HEK293 (cell line): Measurements from ENCODE around the gene CAPNS2.

Source experiments
- CTCF ChIA-PET: fragments of 350-600 bp; formaldehyde crosslinking; extraction: SDS; loops from one replicate; lab custom pipeline; 2021; ENCODE audit warnings: antibody characterized with exemption; lab: Yijun Ruan, JAX
- POLR2A ChIA-PET: fragments of 300-600 bp; formaldehyde crosslinking; extraction: SDS; loops from one replicate; lab custom pipeline; 2020; ENCODE audit warnings: antibody characterized with exemption, inconsistent platforms; lab: Yijun Ruan, JAX
- H3K27ac ChIP-seq: fragments of 200-500 bp; sonication (Bioruptor generic); 2 replicates; pipeline ENCODE4 v1.5.1; 2014; ENCODE audit warnings: low read depth, low read length, control low read depth, inconsistent platforms; ENCODE audit errors: extremely low read depth
- H3K36me3 ChIP-seq, 2 experiments: fragments of 200-500 bp in 1 of 2; sonication (Bioruptor generic) in 1 of 2; 1 replicate in 1 of 2; 2 replicates in 1 of 2; pipeline ENCODE4 v1.5.1; 2014 to 2017; ENCODE audit warnings: inconsistent platforms in 2 of 2, low read length in 2 of 2; ENCODE audit not compliant: control insufficient read depth in 2 of 2, insufficient read depth in 1 of 2
- H3K4me1 ChIP-seq: fragments of 200-500 bp; sonication (Bioruptor generic); 2 replicates; pipeline ENCODE4 v1.5.1; 2014; ENCODE audit warnings: mild to moderate bottlenecking, low read length, inconsistent platforms; ENCODE audit not compliant: control insufficient read depth, insufficient read depth
- H3K4me3 ChIP-seq: 2 replicates; pipeline ENCODE4 v1.5.1; 2011; ENCODE audit warnings: low read depth, mild to moderate bottlenecking, control low read depth, low read length, moderate library complexity
- H3K9me3 ChIP-seq: fragments of 200-500 bp; sonication (Bioruptor generic); 2 replicates; pipeline ENCODE4 v1.5.1; 2014; ENCODE audit warnings: low read depth, low read length, inconsistent platforms; ENCODE audit not compliant: control insufficient read depth, insufficient read depth
- SETDB1 ChIP-seq: IDR thresholded peaks from one replicate; pipeline ENCODE4 v1.6.1; 2017; ENCODE audit warnings: mild to moderate bottlenecking, low read length, moderate library complexity, mixed read lengths; ENCODE audit not compliant: insufficient read length
- YY1 ChIP-seq: fragments of 450-650 bp; formaldehyde crosslinking; IDR thresholded peaks from 2 replicates; pipeline ENCODE4 v1.5.1; 2018; ENCODE audit warnings: missing biosample characterization, missing genetic modification characterization
- ZNF132 ChIP-seq: fragments of 450-650 bp; formaldehyde crosslinking; IDR thresholded peaks from 2 replicates; pipeline ENCODE4 v1.5.1; 2017; ENCODE audit warnings: missing biosample characterization, missing genetic modification characterization, borderline replicate concordance
- ZNF140 ChIP-seq: fragments of 450-650 bp; formaldehyde crosslinking; IDR thresholded peaks from 2 replicates; pipeline ENCODE4 v1.5.1; 2016; ENCODE audit warnings: missing biosample characterization, missing genetic modification characterization
- ZNF155 ChIP-seq: fragments of 450-650 bp; formaldehyde crosslinking; IDR thresholded peaks from 2 replicates; pipeline ENCODE4 v1.5.1; 2016; ENCODE audit warnings: missing biosample characterization, missing genetic modification characterization
- ZNF248 ChIP-seq: fragments of 450-650 bp; formaldehyde crosslinking; IDR thresholded peaks from 2 replicates; pipeline ENCODE4 v1.5.1; 2017; ENCODE audit warnings: missing biosample characterization, missing genetic modification characterization
- ZNF354C ChIP-seq: fragments of 450-650 bp; formaldehyde crosslinking; IDR thresholded peaks from 2 replicates; pipeline ENCODE4 v1.5.1; 2016; ENCODE audit warnings: missing biosample characterization, missing genetic modification characterization, low read depth, borderline replicate concordance
- ZNF530 ChIP-seq: fragments of 450-650 bp; formaldehyde crosslinking; IDR thresholded peaks from 2 replicates; pipeline ENCODE4 v1.5.1; 2016; ENCODE audit warnings: low read depth, missing biosample characterization, missing genetic modification characterization
- ZNF544 ChIP-seq: fragments of 450-650 bp; formaldehyde crosslinking; IDR thresholded peaks from 2 replicates; pipeline ENCODE4 v1.5.0; 2017; ENCODE audit warnings: missing biosample characterization, missing genetic modification characterization
- ZNF555 ChIP-seq: fragments of 450-650 bp; formaldehyde crosslinking; conservative IDR thresholded peaks from 2 replicates; pipeline ENCODE4 v1.5.1; 2017; ENCODE audit warnings: missing biosample characterization, mild to moderate bottlenecking, missing genetic modification characterization, inconsistent platforms
- ZNF571 ChIP-seq: fragments of 450-650 bp; formaldehyde crosslinking; IDR thresholded peaks from 2 replicates; pipeline ENCODE4 v1.5.0; 2017; ENCODE audit warnings: missing biosample characterization, missing genetic modification characterization
- ZNF792 ChIP-seq: fragments of 450-650 bp; formaldehyde crosslinking; IDR thresholded peaks from 2 replicates; pipeline ENCODE4 v1.5.1; 2016; ENCODE audit warnings: missing biosample characterization, missing genetic modification characterization
- ZNF830 ChIP-seq: fragments of 450-650 bp; IDR thresholded peaks from 2 replicates; pipeline ENCODE4 v1.5.0; 2018; ENCODE audit warnings: missing biosample characterization, missing genetic modification characterization, low read depth, mild to moderate bottlenecking, moderate library complexity
- TF ChIP-seq, protein P1 (sequence below): fragments of 450-650 bp; formaldehyde crosslinking; IDR thresholded peaks from 2 replicates; pipeline ENCODE4 v1.5.1; 2017; ENCODE audit warnings: missing biosample characterization, missing genetic modification characterization
- TF ChIP-seq, protein P2 (sequence below): fragments of 450-650 bp; formaldehyde crosslinking; conservative IDR thresholded peaks from 2 replicates; pipeline ENCODE4 v1.5.1; 2016; ENCODE audit warnings: low read depth, missing biosample characterization, missing genetic modification characterization
- TF ChIP-seq, protein P3 (sequence below): fragments of 450-650 bp; formaldehyde crosslinking; IDR thresholded peaks from 2 replicates; pipeline ENCODE4 v1.5.1; 2016; ENCODE audit warnings: missing biosample characterization, missing genetic modification characterization
- TF ChIP-seq, protein P4 (sequence below): fragments of 450-650 bp; formaldehyde crosslinking; IDR thresholded peaks from 2 replicates; pipeline ENCODE4 v1.5.1; 2017; ENCODE audit warnings: missing biosample characterization, mild to moderate bottlenecking, missing genetic modification characterization, moderate library complexity
- TF ChIP-seq, protein P5 (sequence below): fragments of 450-650 bp; formaldehyde crosslinking; IDR thresholded peaks from 2 replicates; pipeline ENCODE4 v1.5.1; 2017; ENCODE audit warnings: missing biosample characterization, missing genetic modification characterization

Gene CAPNS2

DNA sequence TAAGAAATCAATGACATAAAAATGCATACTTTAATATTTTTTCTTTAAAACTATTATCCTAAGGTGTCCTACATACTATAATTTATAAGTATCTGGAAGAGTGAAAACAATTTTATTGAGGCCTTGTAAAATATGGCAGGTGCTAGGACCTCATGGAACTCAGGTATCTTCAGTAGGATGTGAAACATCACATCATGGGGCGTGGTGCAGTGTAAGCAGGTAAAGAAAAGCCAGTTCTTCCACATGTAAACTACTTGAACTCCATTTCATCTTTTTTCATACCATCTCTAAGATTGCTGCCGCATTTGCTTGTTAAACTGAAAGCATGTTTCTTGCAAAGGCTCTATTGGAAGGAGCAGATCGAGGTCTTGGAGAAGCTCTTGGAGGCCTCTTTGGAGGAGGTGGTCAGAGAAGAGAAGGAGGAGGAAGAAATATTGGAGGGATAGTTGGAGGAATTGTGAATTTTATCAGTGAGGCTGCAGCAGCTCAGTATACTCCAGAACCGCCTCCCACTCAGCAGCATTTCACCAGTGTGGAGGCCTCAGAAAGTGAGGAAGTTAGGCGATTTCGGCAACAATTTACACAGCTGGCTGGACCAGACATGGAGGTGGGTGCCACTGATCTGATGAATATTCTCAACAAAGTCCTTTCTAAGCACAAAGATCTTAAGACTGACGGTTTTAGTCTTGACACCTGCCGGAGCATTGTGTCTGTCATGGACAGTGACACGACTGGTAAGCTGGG is at the start of gene CAPNS2:
Gene CAPNS2, plus strand, starts transcription at position 253 of the 744 bp plus-strand sequence. Its CDS starts 73 bp downstream, at position 326.
- H3K4me3 ChIP-seq = no peak within 1 kb of the TSS
- POLR2A ChIA-PET = no interaction called here
- TF ChIP-seq YY1 (tag by site-specific recombination) = no peak
- TF ChIP-seq ZNF555 (tag by site-specific recombination) = no peak
- TF ChIP-seq ZNF132 (tag by site-specific recombination) = no peak
- no peak for TF ChIP-seq ZNF792 (tag by site-specific recombination)
- no peak for TF ChIP-seq ZNF140 (tag by site-specific recombination)
- TF ChIP-seq ZNF155 (tag by site-specific recombination) = no peak
- TF ChIP-seq, protein P1, sequence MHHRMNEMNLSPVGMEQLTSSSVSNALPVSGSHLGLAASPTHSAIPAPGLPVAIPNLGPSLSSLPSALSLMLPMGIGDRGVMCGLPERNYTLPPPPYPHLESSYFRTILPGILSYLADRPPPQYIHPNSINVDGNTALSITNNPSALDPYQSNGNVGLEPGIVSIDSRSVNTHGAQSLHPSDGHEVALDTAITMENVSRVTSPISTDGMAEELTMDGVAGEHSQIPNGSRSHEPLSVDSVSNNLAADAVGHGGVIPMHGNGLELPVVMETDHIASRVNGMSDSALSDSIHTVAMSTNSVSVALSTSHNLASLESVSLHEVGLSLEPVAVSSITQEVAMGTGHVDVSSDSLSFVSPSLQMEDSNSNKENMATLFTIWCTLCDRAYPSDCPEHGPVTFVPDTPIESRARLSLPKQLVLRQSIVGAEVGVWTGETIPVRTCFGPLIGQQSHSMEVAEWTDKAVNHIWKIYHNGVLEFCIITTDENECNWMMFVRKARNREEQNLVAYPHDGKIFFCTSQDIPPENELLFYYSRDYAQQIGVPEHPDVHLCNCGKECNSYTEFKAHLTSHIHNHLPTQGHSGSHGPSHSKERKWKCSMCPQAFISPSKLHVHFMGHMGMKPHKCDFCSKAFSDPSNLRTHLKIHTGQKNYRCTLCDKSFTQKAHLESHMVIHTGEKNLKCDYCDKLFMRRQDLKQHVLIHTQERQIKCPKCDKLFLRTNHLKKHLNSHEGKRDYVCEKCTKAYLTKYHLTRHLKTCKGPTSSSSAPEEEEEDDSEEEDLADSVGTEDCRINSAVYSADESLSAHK = no peak
- TF ChIP-seq ZNF830 (tag by site-specific recombination) = no peak
- TF ChIP-seq ZNF248 (tag by site-specific recombination) = no peak
- no peaks in the 10 kb centered on the region for H3K9me3 ChIP-seq
- no peak within 1 kb of the TSS for H3K27ac ChIP-seq
- CTCF ChIA-PET = interaction anchor here (1.2 to 1.3 kb wide), 2 partner anchors 71 to 101 kb away, joined by 3 to 4 read pairs; no protein-coding TSS in a partner anchor
- H3K36me3 ChIP-seq = no peaks in the 10 kb centered on the region
- H3K4me1 ChIP-seq = no peaks in the 10 kb centered on the region

DNA sequence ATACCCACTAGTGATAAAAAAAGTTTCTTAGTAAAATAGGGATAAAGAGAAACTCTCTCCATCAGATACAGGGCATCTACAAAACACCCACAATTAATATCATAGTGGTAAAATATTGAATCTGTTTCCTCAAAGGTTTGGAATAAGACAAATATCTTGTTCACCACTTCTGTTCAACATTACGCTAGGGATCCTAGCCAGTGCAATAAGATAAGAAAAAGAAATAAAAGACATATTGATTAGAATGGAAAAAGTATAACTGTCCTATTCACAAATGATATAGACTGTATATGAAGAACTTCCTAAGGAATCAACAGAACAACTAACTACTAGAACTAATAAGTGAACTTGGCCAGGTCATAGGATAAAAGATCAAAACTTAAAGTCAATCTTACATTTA is 44.7 kb upstream of the CAPNS2 start:
- H3K36me3 ChIP-seq = no peaks in the 10 kb centered on the region
- no peak overlapping the region for H3K4me3 ChIP-seq
- ChIA-PET CTCF (interaction anchor here (2.5 kb wide), 1 partner anchor 57 kb away, joined by 14 read pairs; no protein-coding TSS in a partner anchor), POLR2A (no interaction called here)
- no peaks in the 10 kb centered on the region for H3K4me1 ChIP-seq
- TF ChIP-seq SETDB1 = peak; percentile 87
- TF ChIP-seq, protein P2, sequence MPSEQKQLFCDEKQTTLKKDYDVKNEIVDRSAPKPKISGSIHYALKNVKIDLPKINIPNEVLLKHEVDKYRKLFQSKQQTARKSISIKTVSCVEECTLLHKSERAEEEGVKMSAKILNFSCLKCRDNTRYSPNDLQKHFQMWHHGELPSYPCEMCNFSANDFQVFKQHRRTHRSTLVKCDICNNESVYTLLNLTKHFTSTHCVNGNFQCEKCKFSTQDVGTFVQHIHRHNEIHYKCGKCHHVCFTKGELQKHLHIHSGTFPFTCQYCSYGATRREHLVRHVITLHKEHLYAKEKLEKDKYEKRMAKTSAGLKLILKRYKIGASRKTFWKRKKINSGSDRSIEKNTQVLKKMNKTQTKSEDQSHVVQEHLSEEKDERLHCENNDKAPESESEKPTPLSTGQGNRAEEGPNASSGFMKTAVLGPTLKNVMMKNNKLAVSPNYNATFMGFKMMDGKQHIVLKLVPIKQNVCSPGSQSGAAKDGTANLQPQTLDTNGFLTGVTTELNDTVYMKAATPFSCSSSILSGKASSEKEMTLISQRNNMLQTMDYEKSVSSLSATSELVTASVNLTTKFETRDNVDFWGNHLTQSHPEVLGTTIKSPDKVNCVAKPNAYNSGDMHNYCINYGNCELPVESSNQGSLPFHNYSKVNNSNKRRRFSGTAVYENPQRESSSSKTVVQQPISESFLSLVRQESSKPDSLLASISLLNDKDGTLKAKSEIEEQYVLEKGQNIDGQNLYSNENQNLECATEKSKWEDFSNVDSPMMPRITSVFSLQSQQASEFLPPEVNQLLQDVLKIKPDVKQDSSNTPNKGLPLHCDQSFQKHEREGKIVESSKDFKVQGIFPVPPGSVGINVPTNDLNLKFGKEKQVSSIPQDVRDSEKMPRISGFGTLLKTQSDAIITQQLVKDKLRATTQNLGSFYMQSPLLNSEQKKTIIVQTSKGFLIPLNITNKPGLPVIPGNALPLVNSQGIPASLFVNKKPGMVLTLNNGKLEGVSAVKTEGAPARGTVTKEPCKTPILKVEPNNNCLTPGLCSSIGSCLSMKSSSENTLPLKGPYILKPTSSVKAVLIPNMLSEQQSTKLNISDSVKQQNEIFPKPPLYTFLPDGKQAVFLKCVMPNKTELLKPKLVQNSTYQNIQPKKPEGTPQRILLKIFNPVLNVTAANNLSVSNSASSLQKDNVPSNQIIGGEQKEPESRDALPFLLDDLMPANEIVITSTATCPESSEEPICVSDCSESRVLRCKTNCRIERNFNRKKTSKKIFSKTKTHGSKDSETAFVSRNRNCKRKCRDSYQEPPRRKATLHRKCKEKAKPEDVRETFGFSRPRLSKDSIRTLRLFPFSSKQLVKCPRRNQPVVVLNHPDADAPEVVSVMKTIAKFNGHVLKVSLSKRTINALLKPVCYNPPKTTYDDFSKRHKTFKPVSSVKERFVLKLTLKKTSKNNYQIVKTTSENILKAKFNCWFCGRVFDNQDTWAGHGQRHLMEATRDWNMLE (tag by site-specific recombination) = no peak
- TF ChIP-seq, all 188 proteins: peak for 1
- Histone ChIP-seq H3K27ac (no peak overlapping the region), H3K9me3 (no peaks in the 10 kb centered on the region)

DNA sequence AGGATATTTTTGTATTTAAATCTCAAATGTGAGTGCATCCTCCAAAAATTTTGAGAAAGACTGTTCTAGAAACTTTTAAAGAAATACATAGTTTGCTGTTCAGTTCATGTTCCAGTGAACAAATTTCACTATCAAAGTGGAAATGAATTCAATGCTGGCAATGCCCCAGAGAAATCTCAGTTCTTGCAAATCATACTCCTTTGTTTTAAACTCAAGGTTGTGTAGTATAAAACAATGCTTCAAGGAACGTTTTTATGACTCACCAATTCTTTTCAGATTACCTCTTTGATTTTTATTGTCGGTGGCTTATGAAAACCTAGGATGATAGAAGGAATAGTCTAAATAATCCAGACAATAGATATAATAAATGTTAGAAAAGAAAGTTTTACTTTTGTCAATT is 40.0 kb upstream of the CAPNS2 start:
- no peaks in the 10 kb centered on the region for H3K4me1 ChIP-seq
- peaks cover 0 to 6% of the 10 kb centered on the region in 2 experiments; a peak in 1 of 3 replicates for H3K36me3 ChIP-seq
- CTCF ChIA-PET = interaction anchor here (0.6 kb wide), 1 partner anchor 62 kb away, joined by 3 read pairs; no protein-coding TSS in a partner anchor
- no peak overlapping the region for H3K27ac ChIP-seq
- H3K4me3 ChIP-seq = no peak overlapping the region
- no peaks in the 10 kb centered on the region for H3K9me3 ChIP-seq
- POLR2A ChIA-PET = no interaction called here
- TF ChIP-seq ZNF544 (tag by site-specific recombination) (no peak), ZNF354C (tag by site-specific recombination) (no peak), ZNF571 (tag by site-specific recombination) (no peak), ZNF792 (tag by site-specific recombination) (no peak), ZNF530 (tag by site-specific recombination) (no peak)
- TF ChIP-seq, protein P3, sequence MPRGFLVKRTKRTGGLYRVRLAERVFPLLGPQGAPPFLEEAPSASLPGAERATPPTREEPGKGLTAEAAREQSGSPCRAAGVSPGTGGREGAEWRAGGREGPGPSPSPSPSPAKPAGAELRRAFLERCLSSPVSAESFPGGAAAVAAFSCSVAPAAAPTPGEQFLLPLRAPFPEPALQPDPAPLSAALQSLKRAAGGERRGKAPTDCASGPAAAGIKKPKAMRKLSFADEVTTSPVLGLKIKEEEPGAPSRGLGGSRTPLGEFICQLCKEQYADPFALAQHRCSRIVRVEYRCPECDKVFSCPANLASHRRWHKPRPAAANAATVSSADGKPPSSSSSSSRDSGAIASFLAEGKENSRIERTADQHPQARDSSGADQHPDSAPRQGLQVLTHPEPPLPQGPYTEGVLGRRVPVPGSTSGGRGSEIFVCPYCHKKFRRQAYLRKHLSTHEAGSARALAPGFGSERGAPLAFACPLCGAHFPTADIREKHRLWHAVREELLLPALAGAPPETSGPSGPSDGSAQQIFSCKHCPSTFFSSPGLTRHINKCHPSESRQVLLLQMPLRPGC (tag by site-specific recombination) = no peak
- TF ChIP-seq, protein P4, sequence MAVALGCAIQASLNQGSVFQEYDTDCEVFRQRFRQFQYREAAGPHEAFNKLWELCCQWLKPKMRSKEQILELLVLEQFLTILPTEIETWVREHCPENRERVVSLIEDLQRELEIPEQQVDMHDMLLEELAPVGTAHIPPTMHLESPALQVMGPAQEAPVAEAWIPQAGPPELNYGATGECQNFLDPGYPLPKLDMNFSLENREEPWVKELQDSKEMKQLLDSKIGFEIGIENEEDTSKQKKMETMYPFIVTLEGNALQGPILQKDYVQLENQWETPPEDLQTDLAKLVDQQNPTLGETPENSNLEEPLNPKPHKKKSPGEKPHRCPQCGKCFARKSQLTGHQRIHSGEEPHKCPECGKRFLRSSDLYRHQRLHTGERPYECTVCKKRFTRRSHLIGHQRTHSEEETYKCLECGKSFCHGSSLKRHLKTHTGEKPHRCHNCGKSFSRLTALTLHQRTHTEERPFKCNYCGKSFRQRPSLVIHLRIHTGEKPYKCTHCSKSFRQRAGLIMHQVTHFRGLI (tag by site-specific recombination) = no peak
- TF ChIP-seq, protein P5, sequence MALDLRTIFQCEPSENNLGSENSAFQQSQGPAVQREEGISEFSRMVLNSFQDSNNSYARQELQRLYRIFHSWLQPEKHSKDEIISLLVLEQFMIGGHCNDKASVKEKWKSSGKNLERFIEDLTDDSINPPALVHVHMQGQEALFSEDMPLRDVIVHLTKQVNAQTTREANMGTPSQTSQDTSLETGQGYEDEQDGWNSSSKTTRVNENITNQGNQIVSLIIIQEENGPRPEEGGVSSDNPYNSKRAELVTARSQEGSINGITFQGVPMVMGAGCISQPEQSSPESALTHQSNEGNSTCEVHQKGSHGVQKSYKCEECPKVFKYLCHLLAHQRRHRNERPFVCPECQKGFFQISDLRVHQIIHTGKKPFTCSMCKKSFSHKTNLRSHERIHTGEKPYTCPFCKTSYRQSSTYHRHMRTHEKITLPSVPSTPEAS (tag by site-specific recombination) = no peak
